Testis (tissue), 2 donors: ENCODE measurements around the gene CACNA1S.

Experiments
- POLR2A ChIP-seq: fragments of 450-650 bp; IDR thresholded peaks from one replicate; pipeline ENCODE4 v1.6.1; 2017; ENCODE audit warnings: antibody characterized with exemption, mild to moderate bottlenecking, moderate library complexity
- TF ChIP-seq, protein P1 (sequence below), 3 experiments: fragments of 450-650 bp in 2 of 3; fragments of 200-600 bp in 1 of 3; sonication (generic) in 1 of 3; IDR thresholded peaks; one replicate each; pipeline ENCODE4 v1.5.1; 2016 to 2019; ENCODE audit warnings: antibody characterized with exemption in 3 of 3, mild to moderate bottlenecking in 2 of 3, moderate library complexity in 1 of 3

DNA sequence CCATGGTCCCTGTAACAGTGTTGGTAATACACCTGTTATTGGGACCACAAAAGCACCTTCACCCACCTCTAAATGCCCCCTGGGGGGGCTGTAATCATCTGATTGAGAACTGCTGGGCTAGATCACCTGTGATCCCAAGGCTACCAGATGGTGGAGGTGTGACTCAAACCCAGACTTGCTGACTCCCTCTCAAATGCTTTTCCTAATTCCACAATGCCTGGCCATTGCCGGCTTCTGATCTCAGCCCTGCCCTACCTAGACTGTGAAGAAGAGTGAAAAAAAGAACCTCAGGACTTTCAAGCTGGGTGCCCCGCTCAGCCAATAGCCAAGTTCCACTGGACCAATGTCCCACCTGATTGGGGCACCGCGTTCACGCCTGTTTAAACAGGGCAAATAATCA is 32.5 kb upstream of the CACNA1S start:
- TF ChIP-seq, protein P1, sequence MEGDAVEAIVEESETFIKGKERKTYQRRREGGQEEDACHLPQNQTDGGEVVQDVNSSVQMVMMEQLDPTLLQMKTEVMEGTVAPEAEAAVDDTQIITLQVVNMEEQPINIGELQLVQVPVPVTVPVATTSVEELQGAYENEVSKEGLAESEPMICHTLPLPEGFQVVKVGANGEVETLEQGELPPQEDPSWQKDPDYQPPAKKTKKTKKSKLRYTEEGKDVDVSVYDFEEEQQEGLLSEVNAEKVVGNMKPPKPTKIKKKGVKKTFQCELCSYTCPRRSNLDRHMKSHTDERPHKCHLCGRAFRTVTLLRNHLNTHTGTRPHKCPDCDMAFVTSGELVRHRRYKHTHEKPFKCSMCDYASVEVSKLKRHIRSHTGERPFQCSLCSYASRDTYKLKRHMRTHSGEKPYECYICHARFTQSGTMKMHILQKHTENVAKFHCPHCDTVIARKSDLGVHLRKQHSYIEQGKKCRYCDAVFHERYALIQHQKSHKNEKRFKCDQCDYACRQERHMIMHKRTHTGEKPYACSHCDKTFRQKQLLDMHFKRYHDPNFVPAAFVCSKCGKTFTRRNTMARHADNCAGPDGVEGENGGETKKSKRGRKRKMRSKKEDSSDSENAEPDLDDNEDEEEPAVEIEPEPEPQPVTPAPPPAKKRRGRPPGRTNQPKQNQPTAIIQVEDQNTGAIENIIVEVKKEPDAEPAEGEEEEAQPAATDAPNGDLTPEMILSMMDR (IDR thresholded peaks at IDR 0.05): no peak
- TF ChIP-seq POLR2A: no peak
